AG09309 (cell line): Measurements from ENCODE around the gene FRAS1.
"Not testable (repeated sequence)": the region's sequence is repeated elsewhere in the genome, so short reads cannot be mapped to it uniquely, and the experiment has no call there.

ENCODE experiments used
- DNase-seq: peaks from one replicate; pipeline ENCODE4 v3.0.0-alpha.2; 2010; ENCODE audit warnings: low read depth
- H3K4me3 ChIP-seq: 2 replicates; pipeline ENCODE4 v1.5.1; 2011; ENCODE audit warnings: mild to moderate bottlenecking, low read depth, low read length, moderate library complexity; ENCODE audit not compliant: control insufficient read depth
- TF ChIP-seq, protein P1 (sequence below): IDR thresholded peaks from 2 replicates; pipeline ENCODE4 v1.5.1; 2011; ENCODE audit warnings: mild to moderate bottlenecking, low read depth, low read length, inconsistent platforms; ENCODE audit not compliant: insufficient read depth, control insufficient read depth; ENCODE audit errors: missing control alignments

The FRAS1 gene

DNA sequence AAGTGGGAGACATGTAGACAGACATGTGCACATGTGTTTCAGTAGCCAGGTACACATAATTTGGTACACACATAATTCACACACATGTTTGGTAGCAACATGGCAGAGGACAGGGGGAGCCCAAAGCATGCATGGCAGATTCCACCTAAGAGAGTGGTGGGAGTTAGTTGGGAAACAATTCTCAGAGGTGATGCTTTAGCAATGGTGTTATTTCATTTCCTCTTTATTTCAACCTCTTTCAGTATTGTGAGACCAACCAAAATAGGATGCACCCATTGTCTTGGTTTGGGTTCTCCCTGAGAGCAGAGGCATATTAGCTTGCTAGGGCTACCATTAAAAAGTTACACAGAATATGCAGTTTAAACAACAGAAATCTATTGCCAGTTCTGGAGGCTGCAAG lies 402.2 kb downstream of the FRAS1 start:
- TF ChIP-seq, protein P1, sequence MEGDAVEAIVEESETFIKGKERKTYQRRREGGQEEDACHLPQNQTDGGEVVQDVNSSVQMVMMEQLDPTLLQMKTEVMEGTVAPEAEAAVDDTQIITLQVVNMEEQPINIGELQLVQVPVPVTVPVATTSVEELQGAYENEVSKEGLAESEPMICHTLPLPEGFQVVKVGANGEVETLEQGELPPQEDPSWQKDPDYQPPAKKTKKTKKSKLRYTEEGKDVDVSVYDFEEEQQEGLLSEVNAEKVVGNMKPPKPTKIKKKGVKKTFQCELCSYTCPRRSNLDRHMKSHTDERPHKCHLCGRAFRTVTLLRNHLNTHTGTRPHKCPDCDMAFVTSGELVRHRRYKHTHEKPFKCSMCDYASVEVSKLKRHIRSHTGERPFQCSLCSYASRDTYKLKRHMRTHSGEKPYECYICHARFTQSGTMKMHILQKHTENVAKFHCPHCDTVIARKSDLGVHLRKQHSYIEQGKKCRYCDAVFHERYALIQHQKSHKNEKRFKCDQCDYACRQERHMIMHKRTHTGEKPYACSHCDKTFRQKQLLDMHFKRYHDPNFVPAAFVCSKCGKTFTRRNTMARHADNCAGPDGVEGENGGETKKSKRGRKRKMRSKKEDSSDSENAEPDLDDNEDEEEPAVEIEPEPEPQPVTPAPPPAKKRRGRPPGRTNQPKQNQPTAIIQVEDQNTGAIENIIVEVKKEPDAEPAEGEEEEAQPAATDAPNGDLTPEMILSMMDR: no peak
- H3K4me3 ChIP-seq: no peak overlapping the region
- no peak for DNase-seq

DNA sequence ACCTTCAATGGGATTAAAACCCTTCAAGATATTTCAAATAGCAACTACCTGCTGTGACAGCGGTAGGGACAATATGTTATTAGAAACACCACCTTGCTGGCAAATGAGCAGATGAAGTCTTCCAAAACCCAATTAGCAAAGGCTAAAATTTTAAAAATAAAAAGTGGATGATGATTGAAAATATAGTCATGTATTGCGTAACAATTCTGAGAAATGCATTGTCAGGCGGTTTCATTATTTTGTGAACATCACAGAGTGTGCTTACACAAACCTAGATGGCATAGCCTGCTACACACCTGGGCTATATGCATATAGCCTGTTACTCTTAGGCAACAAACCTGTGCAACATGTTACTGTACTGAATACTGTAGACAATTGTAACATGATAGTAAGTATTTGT lies 403.2 kb downstream of the FRAS1 start:
- no peak for DNase-seq
- H3K4me3 ChIP-seq: no peak overlapping the region
- TF ChIP-seq, protein P1: no peak

DNA sequence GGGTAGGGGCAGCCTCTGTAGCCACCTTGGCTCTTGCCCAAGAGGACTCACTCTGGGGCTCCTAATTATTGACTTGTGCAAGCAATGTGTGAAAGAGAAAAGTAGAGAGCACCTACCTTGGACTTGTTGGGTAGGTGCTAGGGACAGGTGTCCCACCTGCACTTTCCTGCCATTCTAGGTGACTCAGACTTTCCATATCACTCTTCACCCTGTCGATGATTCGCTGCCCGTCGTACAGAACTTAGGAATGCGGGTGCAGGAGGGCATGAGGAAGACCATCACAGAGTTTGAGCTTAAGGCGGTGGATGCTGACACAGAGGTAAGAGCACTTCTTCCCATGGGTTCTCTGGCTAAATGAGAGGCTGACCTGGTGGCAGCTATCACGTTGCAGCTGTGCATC lies 407.1 kb downstream of the FRAS1 start:
- no peak for DNase-seq
- TF ChIP-seq, protein P1: no peak
- no peak overlapping the region for H3K4me3 ChIP-seq

DNA sequence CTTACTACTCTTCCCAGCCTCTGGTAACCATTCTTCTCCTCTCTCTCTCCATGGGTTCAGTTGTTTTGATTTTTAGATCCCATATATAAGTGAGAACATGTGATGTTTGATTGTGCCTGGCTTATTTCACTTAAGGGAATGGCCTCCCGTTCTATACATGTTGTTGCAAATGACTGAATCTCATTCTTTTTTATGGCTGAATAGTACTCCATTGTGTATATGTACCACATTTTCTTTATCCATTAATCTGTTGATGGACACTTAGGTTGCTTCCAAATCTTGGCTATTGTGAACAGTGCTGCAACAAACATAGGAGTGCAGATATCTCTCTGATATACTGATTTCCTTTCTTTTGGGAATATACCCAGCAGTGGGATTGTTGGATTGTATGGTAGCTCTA lies 410.1 kb downstream of the FRAS1 start:
- H3K4me3 ChIP-seq, DNase-seq: not testable (repeated sequence)

DNA sequence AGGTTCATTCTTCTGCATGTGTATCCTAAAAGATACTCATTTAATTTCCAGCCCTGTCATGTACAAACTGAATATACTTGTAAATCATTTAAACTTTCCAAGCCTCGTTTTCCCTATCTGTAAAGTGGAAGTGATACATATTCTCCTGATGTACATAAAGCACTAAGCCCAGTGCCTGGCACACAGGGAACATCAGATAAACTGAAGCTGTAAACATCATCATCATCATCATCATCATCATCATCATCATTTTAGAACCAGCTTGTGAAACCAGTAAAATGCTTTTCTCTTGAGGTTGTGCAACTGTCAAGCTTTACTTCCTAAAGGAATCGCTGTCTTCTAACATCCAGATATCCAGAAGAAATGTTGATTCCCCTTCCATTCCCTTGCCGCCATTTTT lies 411.1 kb downstream of the FRAS1 start:
- no peak overlapping the region for H3K4me3 ChIP-seq
- no peak for DNase-seq
- TF ChIP-seq, protein P1: no peak

DNA sequence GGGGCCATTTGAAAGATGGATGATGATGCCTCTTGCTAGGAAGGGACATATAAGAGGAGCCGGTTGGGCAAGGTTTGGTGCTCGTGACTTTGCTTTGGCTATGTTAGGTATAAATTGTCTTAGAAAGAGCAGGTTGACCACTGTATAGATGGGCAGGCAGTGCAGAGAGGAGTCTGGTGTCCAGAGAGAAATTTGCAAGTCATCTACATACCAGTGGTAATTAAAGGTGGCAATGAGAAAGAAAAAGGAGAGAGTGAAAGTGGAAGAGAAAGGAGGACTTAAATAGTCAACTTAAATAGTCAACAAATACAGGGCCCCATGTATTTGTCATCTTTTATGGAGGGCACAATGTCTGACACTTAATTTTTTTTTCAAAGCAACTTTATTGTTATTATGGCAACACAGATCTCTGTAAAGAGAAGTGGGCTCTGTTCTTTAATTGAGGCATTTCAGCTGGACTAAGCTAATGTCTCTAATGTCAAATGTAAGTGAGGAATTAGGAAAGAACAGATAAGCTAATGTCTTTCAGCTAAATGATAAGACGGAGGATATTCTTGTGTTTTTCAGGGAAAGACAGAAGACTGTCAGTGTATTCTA lies 419.1 kb downstream of the FRAS1 start:
- no peak for DNase-seq
- TF ChIP-seq, protein P1: no peak
- H3K4me3 ChIP-seq: no peak overlapping the region

DNA sequence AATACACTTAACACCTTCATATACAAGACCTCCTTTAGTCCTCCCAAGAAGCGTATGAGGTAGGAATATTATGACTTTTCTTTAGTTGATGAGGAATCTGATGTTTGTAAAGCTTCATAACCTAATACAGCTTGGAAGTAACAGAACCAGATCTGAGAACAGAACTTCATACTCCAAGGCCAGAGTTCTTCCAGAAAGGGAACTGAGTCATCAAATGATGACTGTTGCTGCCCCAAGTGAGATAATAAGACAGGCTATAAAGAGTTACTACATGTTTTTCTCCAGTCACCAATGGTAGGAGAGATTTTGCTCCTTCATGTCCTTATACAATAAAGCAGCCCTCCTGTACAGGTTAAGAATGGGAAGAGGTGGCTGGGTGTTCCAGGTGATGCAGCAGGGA lies 420.2 kb downstream of the FRAS1 start:
- peak; percentile 17 for DNase-seq
- H3K4me3 ChIP-seq: no peak overlapping the region

More for the DNA sequence above, 420.2 kb downstream of the FRAS1 start:
- TF ChIP-seq, protein P1: no peak
